Choroid plexus epithelial cell (primary cell): ENCODE measurements around the gene NDUFA13.

Source experiments
- DNase-seq: peaks from one replicate; pipeline ENCODE4 v3.0.0-alpha.2; 2010; ENCODE audit warnings: low read depth
- H3K4me3 ChIP-seq: 2 replicates; pipeline ENCODE4 v1.5.1; 2011; ENCODE audit warnings: low read depth, mild to moderate bottlenecking, control low read depth, low read length, moderate library complexity
- TF ChIP-seq, protein P1 (sequence below): conservative IDR thresholded peaks from 2 replicates; pipeline ENCODE4 v1.5.1; 2011; ENCODE audit warnings: low read depth, mild to moderate bottlenecking, control low read depth, inconsistent platforms, low read length, moderate library complexity

NDUFA13 gene

GRCh38 chr19:19498255-19498991 lies 17.6 kb upstream of the NDUFA13 start:
- TF ChIP-seq, protein P1, sequence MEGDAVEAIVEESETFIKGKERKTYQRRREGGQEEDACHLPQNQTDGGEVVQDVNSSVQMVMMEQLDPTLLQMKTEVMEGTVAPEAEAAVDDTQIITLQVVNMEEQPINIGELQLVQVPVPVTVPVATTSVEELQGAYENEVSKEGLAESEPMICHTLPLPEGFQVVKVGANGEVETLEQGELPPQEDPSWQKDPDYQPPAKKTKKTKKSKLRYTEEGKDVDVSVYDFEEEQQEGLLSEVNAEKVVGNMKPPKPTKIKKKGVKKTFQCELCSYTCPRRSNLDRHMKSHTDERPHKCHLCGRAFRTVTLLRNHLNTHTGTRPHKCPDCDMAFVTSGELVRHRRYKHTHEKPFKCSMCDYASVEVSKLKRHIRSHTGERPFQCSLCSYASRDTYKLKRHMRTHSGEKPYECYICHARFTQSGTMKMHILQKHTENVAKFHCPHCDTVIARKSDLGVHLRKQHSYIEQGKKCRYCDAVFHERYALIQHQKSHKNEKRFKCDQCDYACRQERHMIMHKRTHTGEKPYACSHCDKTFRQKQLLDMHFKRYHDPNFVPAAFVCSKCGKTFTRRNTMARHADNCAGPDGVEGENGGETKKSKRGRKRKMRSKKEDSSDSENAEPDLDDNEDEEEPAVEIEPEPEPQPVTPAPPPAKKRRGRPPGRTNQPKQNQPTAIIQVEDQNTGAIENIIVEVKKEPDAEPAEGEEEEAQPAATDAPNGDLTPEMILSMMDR, result no peak
- no peak for DNase-seq

GRCh38 chr19:19499272-19499995 lies 16.6 kb upstream of the NDUFA13 start:
- no peak overlapping the region for H3K4me3 ChIP-seq
- TF ChIP-seq, protein P1, result no peak
- no peak for DNase-seq

More at GRCh38 chr19:19498255-19498991, 17.6 kb upstream of the NDUFA13 start:
- H3K4me3 ChIP-seq, result no peak overlapping the region

- no peak for DNase-seq
- TF ChIP-seq, protein P1, result no peak
- H3K4me3 ChIP-seq, result no peak overlapping the region
Observed at GRCh38 chr19:19500975-19501644, 14.9 kb upstream of the NDUFA13 start.

GRCh38 chr19:19501798-19502197 lies 14.2 kb upstream of the NDUFA13 start:
- DNase-seq, result no peak
- TF ChIP-seq, protein P1, result no peak
- no peak overlapping the region for H3K4me3 ChIP-seq

DNA sequence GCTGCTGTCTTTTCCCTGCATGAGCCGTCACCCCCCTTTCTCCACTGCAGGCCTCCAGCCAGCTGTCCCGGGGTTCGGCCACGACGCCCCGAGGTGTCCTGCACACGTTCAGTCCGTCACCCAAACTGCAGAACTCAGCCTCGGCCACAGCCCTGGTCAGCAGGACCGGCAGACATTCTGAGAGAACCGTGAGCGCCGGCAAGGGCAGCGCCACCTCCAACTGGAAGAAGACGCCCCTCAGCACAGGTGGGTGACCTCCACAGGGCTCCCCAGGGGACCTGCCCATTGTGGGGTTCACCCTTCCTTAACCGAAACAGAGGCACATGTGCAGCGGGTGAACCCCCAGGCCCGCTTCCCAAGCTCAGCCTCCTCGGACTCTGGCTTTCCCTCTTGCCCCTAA lies 13.7 kb upstream of the NDUFA13 start:
- H3K4me3 ChIP-seq, result no peak overlapping the region
- TF ChIP-seq, protein P1, result no peak

GRCh38 chr19:19502808-19503602 lies 13.0 kb upstream of the NDUFA13 start:
- TF ChIP-seq, protein P1, result no peak
- DNase-seq, result no peak
- H3K4me3 ChIP-seq, result no peak overlapping the region

More for the DNA sequence above, 13.7 kb upstream of the NDUFA13 start:
- no peak for DNase-seq
